HCT116 (cell line): ENCODE results near the gene NEDD4L. TPM values are rescaled to one million over a fixed set of nuclear protein-coding genes. Genes with fewer than 3 reads are reported as not detected.

ENCODE experiments used
- ATAC-seq: fragments of 200-7000 bp; cut with Tn5 transposase; 2 replicates; pipeline ENCODE4 v1.9.1; 2020; ENCODE audit warnings: mild to moderate bottlenecking, moderate library complexity
- BruUV-seq: library from RNA; stranded (reverse); fragments of 400-500 nt; replicated peaks from 2 replicates; lab custom pipeline; 2021; lab: Mats Ljungman, UMichigan
- CTCF ChIA-PET: fragments of 300-600 bp; sonication (Branson Sonifier 250); formaldehyde crosslinking; loops from one replicate; lab custom pipeline; 2021; ENCODE audit warnings: antibody characterized with exemption; lab: Charles Lee
- POLR2A ChIA-PET: fragments of 300-600, 350-600 bp; sonication (Branson Sonifier 250); formaldehyde crosslinking; loops from one replicate; lab custom pipeline; 2021; ENCODE audit warnings: antibody characterized with exemption; lab: Charles Lee
- RAD21 ChIA-PET, 2 experiments: fragments of 300-600 bp; sonication (Branson Sonifier 250); formaldehyde crosslinking; loops; one replicate each; lab custom pipeline; 2023; ENCODE audit warnings: low total read pairs in 2 of 2; ENCODE audit not compliant: uncharacterized antibody in 2 of 2, unreplicated experiment in 2 of 2, low non-redundant PET in 1 of 2; lab: Charles Lee
- DNase-seq: peaks from one replicate; pipeline ENCODE4 v3.0.0-alpha.2; 2010; ENCODE audit warnings: low read depth, low spot score
- H2AFZ ChIP-seq: fragments of 200-600 bp; shearing (Covaris generic), sonication (generic); 2 replicates; pipeline ENCODE4 v1.6.1; 2017; ENCODE audit warnings: low read depth, mixed run types, mixed read lengths, antibody characterized with exemption, low read length; ENCODE audit not compliant: poor library complexity, severe bottlenecking
- H3K27ac ChIP-seq: 2 replicates; pipeline ENCODE4 v1.5.1; 2012; ENCODE audit warnings: low read depth, low read length
- H3K27me3 ChIP-seq: fragments of 200-600 bp; sonication (generic); 2 replicates; pipeline ENCODE4 v1.6.1; 2016; ENCODE audit warnings: mixed run types, low read length, mixed read lengths; ENCODE audit not compliant: insufficient read depth
- H3K36me3 ChIP-seq, 2 experiments: fragments of 200-500 bp in 1 of 2; fragments of 200-600 bp in 1 of 2; sonication (Bioruptor generic) in 1 of 2; sonication (generic) in 1 of 2; 2 replicates each; pipeline versions ENCODE4 v1.5.1 to v1.6.1; 2014 to 2016; ENCODE audit warnings: low read length in 2 of 2, inconsistent platforms in 1 of 2, mixed read lengths in 1 of 2, mixed run types in 1 of 2; ENCODE audit not compliant: insufficient read depth in 2 of 2, control insufficient read depth in 1 of 2
- H3K4me1 ChIP-seq, 2 experiments: fragments of 200-600 bp in 1 of 2; sonication (generic) in 1 of 2; 2 replicates each; pipeline versions ENCODE4 v1.5.1 to v1.6.1; 2012 to 2017; ENCODE audit warnings: low read length in 2 of 2, inconsistent platforms in 1 of 2, mild to moderate bottlenecking in 1 of 2, mixed read lengths in 1 of 2, mixed run types in 1 of 2, moderate library complexity in 1 of 2; ENCODE audit not compliant: insufficient read depth in 2 of 2, control insufficient read depth in 1 of 2
- H3K4me2 ChIP-seq: fragments of 200-600 bp; sonication (generic); 2 replicates; pipeline ENCODE4 v1.6.1; 2017; ENCODE audit warnings: mixed run types, low read length, mixed read lengths
- H3K4me3 ChIP-seq, 2 experiments: fragments of 200-600 bp in 1 of 2; sonication (generic) in 1 of 2; replicated peaks in 1 of 2; 2 replicates each; pipeline ENCODE4 v1.5.1; 2011 to 2016; ENCODE audit warnings: low read length in 2 of 2, control low read depth in 1 of 2, low read depth in 1 of 2, mild to moderate bottlenecking in 1 of 2, mixed read lengths in 1 of 2, mixed run types in 1 of 2
- H3K79me2 ChIP-seq: fragments of 200-600 bp; sonication (generic); 2 replicates; pipeline ENCODE4 v1.6.1; 2017; ENCODE audit warnings: mild to moderate bottlenecking, mixed run types, low read length, moderate library complexity, mixed read lengths; ENCODE audit not compliant: insufficient read depth
- H3K9ac ChIP-seq: fragments of 200-600 bp; sonication (generic); 2 replicates; pipeline ENCODE4 v1.6.1; 2016; ENCODE audit warnings: low read length, mixed read lengths
- H3K9me2 ChIP-seq: fragments of 200-600 bp; sonication (generic), shearing (Covaris generic); 2 replicates; pipeline ENCODE4 v1.6.1; 2017; ENCODE audit warnings: mixed run types, mild to moderate bottlenecking, moderate library complexity; ENCODE audit not compliant: insufficient read depth
- H3K9me3 ChIP-seq, 2 experiments: fragments of 200-500 bp in 1 of 2; fragments of 200-600 bp in 1 of 2; sonication (Bioruptor generic) in 1 of 2; sonication (generic) in 1 of 2; 2 replicates each; pipeline ENCODE4 v1.6.1; 2014 to 2017; ENCODE audit warnings: low read length in 2 of 2, mixed read lengths in 2 of 2, inconsistent platforms in 1 of 2, low read depth in 1 of 2, mild to moderate bottlenecking in 1 of 2, mixed run types in 1 of 2, moderate library complexity in 1 of 2; ENCODE audit not compliant: control insufficient read depth in 1 of 2, insufficient read depth in 1 of 2
- H4K20me1 ChIP-seq: fragments of 200-600 bp; sonication (generic), shearing (Covaris generic); 2 replicates; pipeline ENCODE4 v1.6.1; 2017; ENCODE audit warnings: mixed run types, mild to moderate bottlenecking, moderate library complexity; ENCODE audit not compliant: insufficient read depth
- CBX3 ChIP-seq: IDR thresholded peaks from 2 replicates; pipeline ENCODE4 v1.6.1; 2012; ENCODE audit warnings: low read depth
- CTCF ChIP-seq, 3 experiments: fragments of 200-600 bp in 1 of 3; sonication (generic) in 1 of 3; IDR thresholded peaks in 2 of 3; conservative IDR thresholded peaks in 1 of 3; 2 replicates each; pipeline ENCODE4 v1.5.1; 2012 to 2017; ENCODE audit warnings: low read depth in 2 of 3, low read length in 2 of 3, antibody characterized with exemption in 1 of 3, borderline replicate concordance in 1 of 3, control low read depth in 1 of 3, mild to moderate bottlenecking in 1 of 3, mixed read lengths in 1 of 3, mixed run types in 1 of 3, moderate library complexity in 1 of 3; ENCODE audit not compliant: insufficient read depth in 1 of 3
- EGR1 ChIP-seq: IDR thresholded peaks from 2 replicates; pipeline ENCODE4 v1.6.1; 2012; ENCODE audit warnings: low read depth
- EZH2 ChIP-seq: fragments of 200-600 bp; sonication (generic); IDR thresholded peaks from 2 replicates; pipeline ENCODE4 v1.6.1; 2017; ENCODE audit warnings: antibody characterized with exemption, mixed run types
- EZH2phosphoT487 ChIP-seq: fragments of 200-600 bp; IDR thresholded peaks from 2 replicates; pipeline ENCODE4 v1.6.1; 2018; ENCODE audit warnings: antibody characterized with exemption, borderline replicate concordance
- JUND ChIP-seq: IDR thresholded peaks from 2 replicates; pipeline ENCODE4 v1.6.1; 2012
- MAX ChIP-seq: IDR thresholded peaks from 2 replicates; pipeline ENCODE4 v1.6.1; 2012
- POLR2A ChIP-seq: IDR thresholded peaks from 2 replicates; pipeline ENCODE4 v1.7.0; 2011; ENCODE audit warnings: borderline replicate concordance; ENCODE audit not compliant: insufficient read depth, insufficient read length; ENCODE audit errors: extremely low read depth
- REST ChIP-seq: IDR thresholded peaks from 2 replicates; pipeline ENCODE4 v1.6.1; 2012; ENCODE audit warnings: low read depth
- SIN3A ChIP-seq: IDR thresholded peaks from 2 replicates; pipeline ENCODE4 v1.6.1; 2012; ENCODE audit warnings: low read depth
- SRF ChIP-seq: IDR thresholded peaks from 2 replicates; pipeline ENCODE4 v1.6.1; 2012; ENCODE audit warnings: low read depth
- ZBTB33 ChIP-seq: IDR thresholded peaks from 2 replicates; pipeline ENCODE4 v1.6.1; 2011; ENCODE audit warnings: mild to moderate bottlenecking, low read length, moderate library complexity; ENCODE audit not compliant: insufficient replicate concordance; ENCODE audit errors: extremely low read depth
- ZFX ChIP-seq: fragments of 450-650 bp; IDR thresholded peaks from 2 replicates; pipeline ENCODE4 v1.6.1; 2017
- ZNF274 ChIP-seq: fragments of 200-500 bp; sonication (Bioruptor generic); IDR thresholded peaks from 2 replicates; pipeline ENCODE4 v1.6.1; 2014; ENCODE audit warnings: mild to moderate bottlenecking, low read depth, low read length, inconsistent platforms
- intact Hi-C: fragments of 100-400 bp; cut with micrococcal nuclease; formaldehyde crosslinking; loops from 2 replicates; pipeline ENCODE4 v1.10.0; 2022
- total RNA-seq: library from RNA; stranded (reverse); gene quantifications from one replicate; pipeline ENCODE4 v1.2.1, GENCODE V29; 2021; ENCODE audit not compliant: unreplicated experiment

Gene NEDD4L
- total RNA-seq, 1 experiment from 2014 or later, result 41.5 TPM

GRCh38 chr18:58382446-58382845, 338.4 kb downstream of the NEDD4L start:
- H3K27ac ChIP-seq, result no peak overlapping the region
- no TSS peak for BruUV-seq
- H3K4me1 ChIP-seq, result no peaks in the 10 kb centered on the region
- ChIA-PET POLR2A (no interaction called here), CTCF (no interaction called here), RAD21 (no interaction called here)
- peaks cover 2 to 5% of the 10 kb centered on the region in 2 experiments; a peak in 1 of 4 replicates for H3K36me3 ChIP-seq
- intact Hi-C loops, result no loop called here
- H3K9ac ChIP-seq, result no peak overlapping the region
- H3K79me2 ChIP-seq, result no peaks in the 10 kb centered on the region
- H3K4me3 ChIP-seq, result no peak overlapping the region
- H4K20me1 ChIP-seq, result no peaks in the 10 kb centered on the region
- TF ChIP-seq ZBTB33 (no peak), CTCF (IDR thresholded peaks at IDR 0.05 in 2 of 3, conservative IDR thresholded peaks at IDR 0.05 in 1 of 3; ENCODE audit: borderline replicate concordance in 1 of 3, insufficient read depth in 1 of 3, low read depth in 2 of 3, low read length in 2 of 3) (no peak), JUND (no peak)
- H3K9me2 ChIP-seq, result no peaks in the 10 kb centered on the region
- no peaks in the 10 kb centered on the region for H3K9me3 ChIP-seq
- no peak overlapping the region for H3K4me2 ChIP-seq
- DNase-seq (no peak), ATAC-seq (no peak)
- H2AFZ ChIP-seq, result no peak overlapping the region
- H3K27me3 ChIP-seq, result no peaks in the 10 kb centered on the region

GRCh38 chr18:58385472-58385871, 341.4 kb downstream of the NEDD4L start:
- ATAC-seq (no peak), DNase-seq (no peak)
- RAD21 ChIA-PET, result no interaction called here
- Histone ChIP-seq H3K36me3 (peaks cover 2 to 9% of the 10 kb centered on the region in 2 experiments; a peak in 1 of 4 replicates), H3K9me2 (no peaks in the 10 kb centered on the region), H2AFZ (no peak overlapping the region), H3K4me3 (no peak overlapping the region), H3K27me3 (no peaks in the 10 kb centered on the region), H3K79me2 (no peaks in the 10 kb centered on the region), H3K27ac (no peak overlapping the region), H3K9me3 (no peaks in the 10 kb centered on the region), H3K4me2 (no peak overlapping the region), H4K20me1 (no peaks in the 10 kb centered on the region), H3K9ac (no peak overlapping the region), H3K4me1 (no peaks in the 10 kb centered on the region)
- intact Hi-C loops, result no loop called here
- BruUV-seq, result no TSS peak
- POLR2A ChIA-PET, result no interaction called here
- CTCF ChIA-PET, result no interaction called here
- TF ChIP-seq REST, result no peak
- no peak for TF ChIP-seq ZNF274
- no peak for TF ChIP-seq ZFX
- no peak for TF ChIP-seq POLR2A
- TF ChIP-seq EZH2phosphoT487, result no peak
- no peak for TF ChIP-seq JUND
- TF ChIP-seq MAX, result no peak
- TF ChIP-seq EGR1, result no peak
- no peak for TF ChIP-seq CBX3
- TF ChIP-seq SIN3A, result no peak
- TF ChIP-seq EZH2, result no peak
- TF ChIP-seq SRF, result no peak
